Measurements from ENCODE around the gene CLASP2.

The CLASP2 gene

GRCh38 chr3:33538678-33539339 is 179.2 kb downstream of the CLASP2 start:
- Histone ChIP-seq H3K36me3 (ENCODE audit: control insufficient read depth in 1 of 2, insufficient read depth in 2 of 2, low read length in 2 of 2) (peaks cover 19 to 34% of the 10 kb centered on the region in 2 donors), H3K9me3 (ENCODE audit: control insufficient read depth in 1 of 2, low read length in 2 of 2) (no peaks in the 10 kb centered on the region), H3K27ac (ENCODE audit: low read depth, low read length) (no peak overlapping the region)

GRCh38 chr3:33537133-33537532 is 180.9 kb downstream of the CLASP2 start:
- no peaks in the 10 kb centered on the region for H3K9me3 ChIP-seq (ENCODE audit: control insufficient read depth in 1 of 2, low read length in 2 of 2)
- H3K27ac ChIP-seq (ENCODE audit: low read depth, low read length), result no peak overlapping the region
- no peak overlapping the region for H3K4me3 ChIP-seq (ENCODE audit: low read depth in 1 of 2, low read length in 2 of 2)
- no peak overlapping the region for H3K9ac ChIP-seq (ENCODE audit: low read depth in 1 of 2, low read length in 2 of 2)
- no peaks in the 10 kb centered on the region for H3K27me3 ChIP-seq (ENCODE audit: control insufficient read depth in 1 of 2, insufficient read depth in 2 of 2, low read length in 2 of 2)
- peaks cover 12 to 38% of the 10 kb centered on the region in 2 donors for H3K36me3 ChIP-seq (ENCODE audit: control insufficient read depth in 1 of 2, insufficient read depth in 2 of 2, low read length in 2 of 2)
- H3K4me1 ChIP-seq (ENCODE audit: control insufficient read depth in 1 of 2, insufficient read depth in 2 of 2, low read length in 2 of 2), result no peaks in the 10 kb centered on the region

More at GRCh38 chr3:33538678-33539339, 179.2 kb downstream of the CLASP2 start:
- H3K4me1 ChIP-seq (ENCODE audit: control insufficient read depth in 1 of 2, insufficient read depth in 2 of 2, low read length in 2 of 2), result no peaks in the 10 kb centered on the region
- H3K9ac ChIP-seq (ENCODE audit: low read depth in 1 of 2, low read length in 2 of 2), result no peak overlapping the region
- H3K4me3 ChIP-seq (ENCODE audit: low read depth in 1 of 2, low read length in 2 of 2), result no peak overlapping the region
- H3K27me3 ChIP-seq (ENCODE audit: control insufficient read depth in 1 of 2, insufficient read depth in 2 of 2, low read length in 2 of 2), result no peaks in the 10 kb centered on the region

- H3K9ac ChIP-seq (ENCODE audit: low read depth in 1 of 2, low read length in 2 of 2), result no peak overlapping the region
- H3K27ac ChIP-seq (ENCODE audit: low read depth, low read length), result no peak overlapping the region
- peaks cover 0 to 12% of the 10 kb centered on the region in 2 donors for H3K9me3 ChIP-seq (ENCODE audit: control insufficient read depth in 1 of 2, low read length in 2 of 2)
- H3K4me3 ChIP-seq (ENCODE audit: low read depth in 1 of 2, low read length in 2 of 2), result no peak overlapping the region
- H3K4me1 ChIP-seq (ENCODE audit: control insufficient read depth in 1 of 2, insufficient read depth in 2 of 2, low read length in 2 of 2), result no peaks in the 10 kb centered on the region
- H3K36me3 ChIP-seq (ENCODE audit: control insufficient read depth in 1 of 2, insufficient read depth in 2 of 2, low read length in 2 of 2), result peaks cover 0 to 30% of the 10 kb centered on the region in 2 donors
- no peaks in the 10 kb centered on the region for H3K27me3 ChIP-seq (ENCODE audit: control insufficient read depth in 1 of 2, insufficient read depth in 2 of 2, low read length in 2 of 2)
Measured at GRCh38 chr3:33526787-33527186, 191.3 kb downstream of the CLASP2 start.

- Histone ChIP-seq H3K4me1 (ENCODE audit: control insufficient read depth in 1 of 2, insufficient read depth in 2 of 2, low read length in 2 of 2) (no peaks in the 10 kb centered on the region), H3K36me3 (ENCODE audit: control insufficient read depth in 1 of 2, insufficient read depth in 2 of 2, low read length in 2 of 2) (peaks cover 0 to 21% of the 10 kb centered on the region in 2 donors), H3K27ac (ENCODE audit: low read depth, low read length) (no peak overlapping the region), H3K4me3 (ENCODE audit: low read depth in 1 of 2, low read length in 2 of 2) (no peak overlapping the region), H3K9me3 (ENCODE audit: control insufficient read depth in 1 of 2, low read length in 2 of 2) (peaks cover 0 to 12% of the 10 kb centered on the region in 2 donors), H3K9ac (ENCODE audit: low read depth in 1 of 2, low read length in 2 of 2) (no peak overlapping the region), H3K27me3 (ENCODE audit: control insufficient read depth in 1 of 2, insufficient read depth in 2 of 2, low read length in 2 of 2) (no peaks in the 10 kb centered on the region)
Measured at GRCh38 chr3:33525232-33525631, 192.8 kb downstream of the CLASP2 start.

- H3K4me3 ChIP-seq (ENCODE audit: low read depth in 1 of 2, low read length in 2 of 2), result no peak overlapping the region
- no peak overlapping the region for H3K27ac ChIP-seq (ENCODE audit: low read depth, low read length)
- peaks cover 0 to 12% of the 10 kb centered on the region in 2 donors for H3K9me3 ChIP-seq (ENCODE audit: control insufficient read depth in 1 of 2, low read length in 2 of 2)
- no peaks in the 10 kb centered on the region for H3K4me1 ChIP-seq (ENCODE audit: control insufficient read depth in 1 of 2, insufficient read depth in 2 of 2, low read length in 2 of 2)
- peaks cover 0 to 19% of the 10 kb centered on the region in 2 donors for H3K36me3 ChIP-seq (ENCODE audit: control insufficient read depth in 1 of 2, insufficient read depth in 2 of 2, low read length in 2 of 2)
- no peaks in the 10 kb centered on the region for H3K27me3 ChIP-seq (ENCODE audit: control insufficient read depth in 1 of 2, insufficient read depth in 2 of 2, low read length in 2 of 2)
- H3K9ac ChIP-seq (ENCODE audit: low read depth in 1 of 2, low read length in 2 of 2), result no peak overlapping the region
Measured at GRCh38 chr3:33523093-33523667, 194.9 kb downstream of the CLASP2 start.

- H3K4me3 ChIP-seq (ENCODE audit: low read depth in 1 of 2, low read length in 2 of 2), result no peak overlapping the region
- H3K9ac ChIP-seq (ENCODE audit: low read depth in 1 of 2, low read length in 2 of 2), result no peak overlapping the region
- H3K36me3 ChIP-seq (ENCODE audit: control insufficient read depth in 1 of 2, insufficient read depth in 2 of 2, low read length in 2 of 2), result peaks cover 0 to 18% of the 10 kb centered on the region in 2 donors
- H3K27ac ChIP-seq (ENCODE audit: low read depth, low read length), result no peak overlapping the region
- no peaks in the 10 kb centered on the region for H3K4me1 ChIP-seq (ENCODE audit: control insufficient read depth in 1 of 2, insufficient read depth in 2 of 2, low read length in 2 of 2)
- H3K27me3 ChIP-seq (ENCODE audit: control insufficient read depth in 1 of 2, insufficient read depth in 2 of 2, low read length in 2 of 2), result no peaks in the 10 kb centered on the region
- peaks cover 0 to 4% of the 10 kb centered on the region in 2 donors for H3K9me3 ChIP-seq (ENCODE audit: control insufficient read depth in 1 of 2, low read length in 2 of 2)
Measured at GRCh38 chr3:33521736-33522135, 196.3 kb downstream of the CLASP2 start.

- Histone ChIP-seq H3K27ac (ENCODE audit: low read depth, low read length) (no peak overlapping the region), H3K27me3 (ENCODE audit: control insufficient read depth in 1 of 2, insufficient read depth in 2 of 2, low read length in 2 of 2) (no peaks in the 10 kb centered on the region), H3K4me1 (ENCODE audit: control insufficient read depth in 1 of 2, insufficient read depth in 2 of 2, low read length in 2 of 2) (no peaks in the 10 kb centered on the region), H3K9me3 (ENCODE audit: control insufficient read depth in 1 of 2, low read length in 2 of 2) (no peaks in the 10 kb centered on the region), H3K9ac (ENCODE audit: low read depth in 1 of 2, low read length in 2 of 2) (no peak overlapping the region), H3K4me3 (ENCODE audit: low read depth in 1 of 2, low read length in 2 of 2) (no peak overlapping the region), H3K36me3 (ENCODE audit: control insufficient read depth in 1 of 2, insufficient read depth in 2 of 2, low read length in 2 of 2) (peaks cover 4 to 19% of the 10 kb centered on the region in 2 donors)
Measured at GRCh38 chr3:33513262-33513863, 204.7 kb downstream of the CLASP2 start.

- Histone ChIP-seq H3K27me3 (ENCODE audit: control insufficient read depth in 1 of 2, insufficient read depth in 2 of 2, low read length in 2 of 2) (no peaks in the 10 kb centered on the region), H3K4me3 (ENCODE audit: low read depth in 1 of 2, low read length in 2 of 2) (no peak overlapping the region), H3K36me3 (ENCODE audit: control insufficient read depth in 1 of 2, insufficient read depth in 2 of 2, low read length in 2 of 2) (peaks cover 4 to 25% of the 10 kb centered on the region in 2 donors)
Measured at GRCh38 chr3:33505027-33505426, 213.0 kb downstream of the CLASP2 start.

GRCh38 chr3:33496449-33496848 is 221.6 kb downstream of the CLASP2 start:
- Histone ChIP-seq H3K27ac (ENCODE audit: low read depth, low read length) (no peak overlapping the region), H3K9me3 (ENCODE audit: control insufficient read depth in 1 of 2, low read length in 2 of 2) (no peaks in the 10 kb centered on the region), H3K27me3 (ENCODE audit: control insufficient read depth in 1 of 2, insufficient read depth in 2 of 2, low read length in 2 of 2) (no peaks in the 10 kb centered on the region), H3K9ac (ENCODE audit: low read depth in 1 of 2, low read length in 2 of 2) (no peak overlapping the region), H3K4me3 (ENCODE audit: low read depth in 1 of 2, low read length in 2 of 2) (no peak overlapping the region), H3K36me3 (ENCODE audit: control insufficient read depth in 1 of 2, insufficient read depth in 2 of 2, low read length in 2 of 2) (peaks cover 6 to 16% of the 10 kb centered on the region in 2 donors), H3K4me1 (ENCODE audit: control insufficient read depth in 1 of 2, insufficient read depth in 2 of 2, low read length in 2 of 2) (no peaks in the 10 kb centered on the region)

More at GRCh38 chr3:33505027-33505426, 213.0 kb downstream of the CLASP2 start:
- no peaks in the 10 kb centered on the region for H3K9me3 ChIP-seq (ENCODE audit: control insufficient read depth in 1 of 2, low read length in 2 of 2)
- H3K4me1 ChIP-seq (ENCODE audit: control insufficient read depth in 1 of 2, insufficient read depth in 2 of 2, low read length in 2 of 2), result no peaks in the 10 kb centered on the region
- H3K9ac ChIP-seq (ENCODE audit: low read depth in 1 of 2, low read length in 2 of 2), result no peak overlapping the region
- no peak overlapping the region for H3K27ac ChIP-seq (ENCODE audit: low read depth, low read length)

- Histone ChIP-seq H3K9ac (ENCODE audit: low read depth in 1 of 2, low read length in 2 of 2) (no peak overlapping the region), H3K9me3 (ENCODE audit: control insufficient read depth in 1 of 2, low read length in 2 of 2) (no peaks in the 10 kb centered on the region), H3K27ac (ENCODE audit: low read depth, low read length) (no peak overlapping the region), H3K4me3 (ENCODE audit: low read depth in 1 of 2, low read length in 2 of 2) (no peak overlapping the region), H3K36me3 (ENCODE audit: control insufficient read depth in 1 of 2, insufficient read depth in 2 of 2, low read length in 2 of 2) (no peaks in the 10 kb centered on the region), H3K4me1 (ENCODE audit: control insufficient read depth in 1 of 2, insufficient read depth in 2 of 2, low read length in 2 of 2) (no peaks in the 10 kb centered on the region), H3K27me3 (ENCODE audit: control insufficient read depth in 1 of 2, insufficient read depth in 2 of 2, low read length in 2 of 2) (no peaks in the 10 kb centered on the region)
Measured at GRCh38 chr3:33491721-33492120, 226.3 kb downstream of the CLASP2 start.
